ENCODE measurements around the gene ANKRD13D.

The ANKRD13D gene

GRCh38 chr11:67274768-67275605 lies 14.1 kb upstream of the ANKRD13D start:
- peaks cover 97% of the 10 kb centered on the region for H3K4me1 ChIP-seq (ENCODE audit: control insufficient read depth, insufficient read depth, low read length, poor library complexity, severe bottlenecking)
- H3K27ac ChIP-seq (ENCODE audit: insufficient read depth, low read length, poor library complexity, severe bottlenecking): peak overlapping the region; percentile 88
- peaks cover 30% of the 10 kb centered on the region for H3K36me3 ChIP-seq (ENCODE audit: control insufficient read depth, insufficient read depth, low read length)
- H3K9me3 ChIP-seq (ENCODE audit: control insufficient read depth, low read length): no peaks in the 10 kb centered on the region
- H3K27me3 ChIP-seq (replicated peaks; ENCODE audit: control insufficient read depth, insufficient read depth, low read length, poor library complexity, severe bottlenecking): no peaks in the 10 kb centered on the region
- H3K4me3 ChIP-seq (ENCODE audit: insufficient read depth, low read depth, low read length, poor library complexity, severe bottlenecking): peak overlapping the region; percentile 14
- DNase-seq: no peak

- Histone ChIP-seq H3K4me1 (ENCODE audit: control insufficient read depth, insufficient read depth, low read length, poor library complexity, severe bottlenecking) (peaks cover 97% of the 10 kb centered on the region), H3K27ac (ENCODE audit: insufficient read depth, low read length, poor library complexity, severe bottlenecking) (peak overlapping the region; percentile 88), H3K4me3 (ENCODE audit: insufficient read depth, low read depth, low read length, poor library complexity, severe bottlenecking) (peak overlapping the region; percentile 14), H3K27me3 (replicated peaks; ENCODE audit: control insufficient read depth, insufficient read depth, low read length, poor library complexity, severe bottlenecking) (no peaks in the 10 kb centered on the region), H3K9me3 (ENCODE audit: control insufficient read depth, low read length) (no peaks in the 10 kb centered on the region), H3K36me3 (ENCODE audit: control insufficient read depth, insufficient read depth, low read length) (peaks cover 38% of the 10 kb centered on the region)
- DNase-seq: no peak
Measured at GRCh38 chr11:67275606-67276409, 13.3 kb upstream of the ANKRD13D start.

- no peak for DNase-seq
- H3K27ac ChIP-seq (ENCODE audit: insufficient read depth, low read length, poor library complexity, severe bottlenecking): peak overlapping the region; percentile 88
- peaks cover 48% of the 10 kb centered on the region for H3K36me3 ChIP-seq (ENCODE audit: control insufficient read depth, insufficient read depth, low read length)
- H3K4me1 ChIP-seq (ENCODE audit: control insufficient read depth, insufficient read depth, low read length, poor library complexity, severe bottlenecking): peaks cover 95% of the 10 kb centered on the region
- peak overlapping the region; percentile 26 for H3K4me3 ChIP-seq (ENCODE audit: insufficient read depth, low read depth, low read length, poor library complexity, severe bottlenecking)
- no peaks in the 10 kb centered on the region for H3K27me3 ChIP-seq (replicated peaks; ENCODE audit: control insufficient read depth, insufficient read depth, low read length, poor library complexity, severe bottlenecking)
- no peaks in the 10 kb centered on the region for H3K9me3 ChIP-seq (ENCODE audit: control insufficient read depth, low read length)
Measured at GRCh38 chr11:67276781-67277230, 12.3 kb upstream of the ANKRD13D start.

- H3K9me3 ChIP-seq (ENCODE audit: control insufficient read depth, low read length): no peaks in the 10 kb centered on the region
- H3K4me1 ChIP-seq (ENCODE audit: control insufficient read depth, insufficient read depth, low read length, poor library complexity, severe bottlenecking): peaks cover 94% of the 10 kb centered on the region
- peaks cover 54% of the 10 kb centered on the region for H3K36me3 ChIP-seq (ENCODE audit: control insufficient read depth, insufficient read depth, low read length)
- H3K27me3 ChIP-seq (replicated peaks; ENCODE audit: control insufficient read depth, insufficient read depth, low read length, poor library complexity, severe bottlenecking): no peaks in the 10 kb centered on the region
- DNase-seq: peak; percentile 87 to 90 (median 88)
- peak overlapping the region; percentile 46 for H3K4me3 ChIP-seq (ENCODE audit: insufficient read depth, low read depth, low read length, poor library complexity, severe bottlenecking)
- peak overlapping the region; percentile 88 for H3K27ac ChIP-seq (ENCODE audit: insufficient read depth, low read length, poor library complexity, severe bottlenecking)
Measured at GRCh38 chr11:67277231-67277961, 11.7 kb upstream of the ANKRD13D start.

GRCh38 chr11:67278135-67278938 lies 10.8 kb upstream of the ANKRD13D start:
- peak overlapping the region; percentile 46 for H3K4me3 ChIP-seq (ENCODE audit: insufficient read depth, low read depth, low read length, poor library complexity, severe bottlenecking)
- peaks cover 85% of the 10 kb centered on the region for H3K4me1 ChIP-seq (ENCODE audit: control insufficient read depth, insufficient read depth, low read length, poor library complexity, severe bottlenecking)
- peaks cover 58% of the 10 kb centered on the region for H3K36me3 ChIP-seq (ENCODE audit: control insufficient read depth, insufficient read depth, low read length)

GRCh38 chr11:67278939-67279588 lies 10.0 kb upstream of the ANKRD13D start:
- peaks cover 65% of the 10 kb centered on the region for H3K36me3 ChIP-seq (ENCODE audit: control insufficient read depth, insufficient read depth, low read length)
- H3K4me3 ChIP-seq (ENCODE audit: insufficient read depth, low read depth, low read length, poor library complexity, severe bottlenecking): no peak overlapping the region
- H3K27ac ChIP-seq (ENCODE audit: insufficient read depth, low read length, poor library complexity, severe bottlenecking): peak overlapping the region; percentile 88
- no peaks in the 10 kb centered on the region for H3K27me3 ChIP-seq (replicated peaks; ENCODE audit: control insufficient read depth, insufficient read depth, low read length, poor library complexity, severe bottlenecking)
- H3K4me1 ChIP-seq (ENCODE audit: control insufficient read depth, insufficient read depth, low read length, poor library complexity, severe bottlenecking): peaks cover 80% of the 10 kb centered on the region
- H3K9me3 ChIP-seq (ENCODE audit: control insufficient read depth, low read length): no peaks in the 10 kb centered on the region
- DNase-seq: no peak

More at GRCh38 chr11:67278135-67278938, 10.8 kb upstream of the ANKRD13D start:
- no peak for DNase-seq
- Histone ChIP-seq H3K27ac (ENCODE audit: insufficient read depth, low read length, poor library complexity, severe bottlenecking) (peak overlapping the region; percentile 88), H3K9me3 (ENCODE audit: control insufficient read depth, low read length) (no peaks in the 10 kb centered on the region), H3K27me3 (replicated peaks; ENCODE audit: control insufficient read depth, insufficient read depth, low read length, poor library complexity, severe bottlenecking) (no peaks in the 10 kb centered on the region)

- H3K27ac ChIP-seq (ENCODE audit: insufficient read depth, low read length, poor library complexity, severe bottlenecking): peak overlapping the region; percentile 88
- H3K36me3 ChIP-seq (ENCODE audit: control insufficient read depth, insufficient read depth, low read length): peaks cover 72% of the 10 kb centered on the region
- H3K27me3 ChIP-seq (replicated peaks; ENCODE audit: control insufficient read depth, insufficient read depth, low read length, poor library complexity, severe bottlenecking): no peaks in the 10 kb centered on the region
- H3K4me3 ChIP-seq (ENCODE audit: insufficient read depth, low read depth, low read length, poor library complexity, severe bottlenecking): no peak overlapping the region
- DNase-seq: no peak
- H3K9me3 ChIP-seq (ENCODE audit: control insufficient read depth, low read length): no peaks in the 10 kb centered on the region
- peaks cover 73% of the 10 kb centered on the region for H3K4me1 ChIP-seq (ENCODE audit: control insufficient read depth, insufficient read depth, low read length, poor library complexity, severe bottlenecking)
Measured at GRCh38 chr11:67279589-67280340, 9.3 kb upstream of the ANKRD13D start.

GRCh38 chr11:67280341-67280787 lies 8.7 kb upstream of the ANKRD13D start:
- Histone ChIP-seq H3K36me3 (ENCODE audit: control insufficient read depth, insufficient read depth, low read length) (peaks cover 78% of the 10 kb centered on the region), H3K4me3 (ENCODE audit: insufficient read depth, low read depth, low read length, poor library complexity, severe bottlenecking) (no peak overlapping the region), H3K4me1 (ENCODE audit: control insufficient read depth, insufficient read depth, low read length, poor library complexity, severe bottlenecking) (peaks cover 73% of the 10 kb centered on the region), H3K27ac (ENCODE audit: insufficient read depth, low read length, poor library complexity, severe bottlenecking) (peak overlapping the region; percentile 88), H3K27me3 (replicated peaks; ENCODE audit: control insufficient read depth, insufficient read depth, low read length, poor library complexity, severe bottlenecking) (no peaks in the 10 kb centered on the region), H3K9me3 (ENCODE audit: control insufficient read depth, low read length) (no peaks in the 10 kb centered on the region)
- no peak for DNase-seq
